ENCODE data around the gene THAP5. TPM values are rescaled to one million over a fixed set of nuclear protein-coding genes. Genes with fewer than 3 reads are reported as not detected.

Gene THAP5
- total RNA-seq, 1 donor from 2014 or later = 21.1 TPM

DNA sequence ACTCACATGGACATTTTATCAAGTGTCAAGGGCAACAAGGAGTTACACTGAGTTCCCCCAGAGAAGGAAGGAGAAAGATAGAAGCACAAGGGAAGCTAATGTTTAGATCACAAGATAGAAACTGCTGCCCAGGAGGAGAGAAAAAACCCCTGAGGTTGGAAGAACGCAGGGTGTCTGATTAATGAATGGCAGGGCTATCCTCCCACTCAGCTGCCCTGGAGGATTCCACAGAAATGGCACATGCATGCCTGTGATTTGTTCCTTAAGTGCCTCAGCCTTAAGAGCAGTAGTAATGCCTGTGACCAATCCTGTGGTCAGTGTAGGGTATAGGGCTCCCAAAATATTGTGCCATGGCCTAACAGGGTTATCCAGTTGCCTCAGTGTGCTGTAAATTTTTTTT, 20.4 kb upstream of the THAP5 start:
- no peak overlapping the region for H3K4me3 ChIP-seq (ENCODE audit: low read depth, low read length)
- H3K27me3 ChIP-seq (ENCODE audit: control insufficient read depth, insufficient read depth, low read length) = no peaks in the 10 kb centered on the region
- TF ChIP-seq, protein P1, sequence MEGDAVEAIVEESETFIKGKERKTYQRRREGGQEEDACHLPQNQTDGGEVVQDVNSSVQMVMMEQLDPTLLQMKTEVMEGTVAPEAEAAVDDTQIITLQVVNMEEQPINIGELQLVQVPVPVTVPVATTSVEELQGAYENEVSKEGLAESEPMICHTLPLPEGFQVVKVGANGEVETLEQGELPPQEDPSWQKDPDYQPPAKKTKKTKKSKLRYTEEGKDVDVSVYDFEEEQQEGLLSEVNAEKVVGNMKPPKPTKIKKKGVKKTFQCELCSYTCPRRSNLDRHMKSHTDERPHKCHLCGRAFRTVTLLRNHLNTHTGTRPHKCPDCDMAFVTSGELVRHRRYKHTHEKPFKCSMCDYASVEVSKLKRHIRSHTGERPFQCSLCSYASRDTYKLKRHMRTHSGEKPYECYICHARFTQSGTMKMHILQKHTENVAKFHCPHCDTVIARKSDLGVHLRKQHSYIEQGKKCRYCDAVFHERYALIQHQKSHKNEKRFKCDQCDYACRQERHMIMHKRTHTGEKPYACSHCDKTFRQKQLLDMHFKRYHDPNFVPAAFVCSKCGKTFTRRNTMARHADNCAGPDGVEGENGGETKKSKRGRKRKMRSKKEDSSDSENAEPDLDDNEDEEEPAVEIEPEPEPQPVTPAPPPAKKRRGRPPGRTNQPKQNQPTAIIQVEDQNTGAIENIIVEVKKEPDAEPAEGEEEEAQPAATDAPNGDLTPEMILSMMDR (IDR thresholded peaks at IDR 0.05; ENCODE audit: insufficient read depth, low read length, severe bottlenecking) = no peak
- DNase-seq (ENCODE audit: low read depth) (no peak), FAIRE-seq (no peak)
- no peaks in the 10 kb centered on the region for H3K36me3 ChIP-seq (ENCODE audit: control insufficient read depth, insufficient read depth, low read length)

DNA sequence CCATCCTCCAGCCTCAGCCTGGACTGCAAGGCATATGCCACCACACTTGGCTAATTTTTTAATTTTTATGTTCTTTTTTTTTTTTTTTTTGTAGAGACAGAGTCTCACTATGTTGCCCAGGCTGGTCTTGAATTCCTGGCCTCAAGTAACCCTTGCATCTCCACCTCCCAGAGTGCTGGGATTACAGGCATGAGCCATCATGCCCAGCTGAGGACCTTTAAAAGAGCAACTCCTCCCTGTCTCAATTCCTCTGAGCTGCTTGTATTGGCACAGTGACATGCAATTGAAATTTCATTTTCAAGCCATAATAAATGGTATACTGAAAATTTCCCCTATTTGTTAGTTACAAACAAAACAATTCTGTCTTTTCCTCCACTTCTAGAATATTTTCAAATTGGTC, 19.7 kb upstream of the THAP5 start:
- Histone ChIP-seq H3K27me3 (ENCODE audit: control insufficient read depth, insufficient read depth, low read length) (no peaks in the 10 kb centered on the region), H3K36me3 (ENCODE audit: control insufficient read depth, insufficient read depth, low read length) (no peaks in the 10 kb centered on the region), H3K4me3 (ENCODE audit: low read depth, low read length) (no peak overlapping the region)
- DNase-seq (ENCODE audit: low read depth) (peak; percentile 51), FAIRE-seq (no peak)
- TF ChIP-seq, protein P1 (IDR thresholded peaks at IDR 0.05; ENCODE audit: insufficient read depth, low read length, severe bottlenecking) = no peak

DNA sequence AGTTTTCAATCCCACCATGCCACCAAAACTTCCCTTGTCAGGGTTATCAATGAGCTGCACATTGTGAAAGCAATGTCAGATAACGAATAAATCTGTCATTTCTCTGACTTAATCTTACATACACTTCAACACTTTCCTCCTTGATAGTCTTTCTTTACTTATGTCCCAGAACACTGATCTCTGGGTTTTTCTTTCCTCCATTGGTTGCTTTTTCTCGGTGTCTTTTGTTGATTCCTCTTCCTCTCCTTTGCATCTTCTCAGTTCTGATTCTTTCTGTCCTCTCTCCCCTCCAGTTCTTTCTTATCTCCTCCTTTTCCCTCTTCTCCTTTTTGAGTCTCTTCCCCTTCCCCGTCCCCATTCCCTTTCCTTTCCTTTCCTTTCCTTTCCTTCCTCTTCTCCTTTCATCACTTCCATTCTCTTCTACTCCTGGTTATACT, 16.8 kb upstream of the THAP5 start:
- H3K36me3 ChIP-seq (ENCODE audit: control insufficient read depth, insufficient read depth, low read length) = no peaks in the 10 kb centered on the region
- TF ChIP-seq, protein P1 (IDR thresholded peaks at IDR 0.05; ENCODE audit: insufficient read depth, low read length, severe bottlenecking) = no peak
- H3K4me3 ChIP-seq (ENCODE audit: low read depth, low read length) = no peak overlapping the region
- DNase-seq (ENCODE audit: low read depth) (no peak), FAIRE-seq (no peak)
- no peaks in the 10 kb centered on the region for H3K27me3 ChIP-seq (ENCODE audit: control insufficient read depth, insufficient read depth, low read length)

DNA sequence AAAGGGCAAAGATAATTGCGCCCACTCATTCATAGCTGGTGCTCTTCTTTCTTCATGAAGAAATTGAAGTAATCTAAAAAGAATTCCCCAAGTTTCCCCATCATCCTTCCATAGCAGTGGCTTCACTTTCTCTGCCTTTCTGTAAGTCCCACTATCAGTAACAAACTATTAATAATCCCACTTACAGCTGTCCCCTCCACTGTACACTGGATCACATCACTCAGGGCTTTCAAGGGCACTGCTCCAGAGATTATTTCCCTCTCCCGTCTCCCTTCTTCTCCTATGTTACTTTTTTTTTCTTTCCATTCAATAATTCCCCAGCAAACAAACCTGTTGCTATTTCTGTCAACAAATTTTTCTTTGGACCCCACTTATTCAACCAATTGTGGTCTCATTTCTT, 16.3 kb upstream of the THAP5 start:
- Histone ChIP-seq H3K27me3 (ENCODE audit: control insufficient read depth, insufficient read depth, low read length) (no peaks in the 10 kb centered on the region), H3K4me3 (ENCODE audit: low read depth, low read length) (no peak overlapping the region), H3K36me3 (ENCODE audit: control insufficient read depth, insufficient read depth, low read length) (no peaks in the 10 kb centered on the region)
- no peak for DNase-seq (ENCODE audit: low read depth)
- FAIRE-seq = no peak
- TF ChIP-seq, protein P1 (IDR thresholded peaks at IDR 0.05; ENCODE audit: insufficient read depth, low read length, severe bottlenecking) = no peak

GRCh38 chr7:108584211-108584610, 14.7 kb upstream of the THAP5 start:
- TF ChIP-seq, protein P1 (IDR thresholded peaks at IDR 0.05; ENCODE audit: insufficient read depth, low read length, severe bottlenecking) = no peak
- DNase-seq (ENCODE audit: low read depth) (peak; percentile 49), FAIRE-seq (no peak)
- H3K36me3 ChIP-seq (ENCODE audit: control insufficient read depth, insufficient read depth, low read length) = no peaks in the 10 kb centered on the region
- no peaks in the 10 kb centered on the region for H3K27me3 ChIP-seq (ENCODE audit: control insufficient read depth, insufficient read depth, low read length)
- H3K4me3 ChIP-seq (ENCODE audit: low read depth, low read length) = no peak overlapping the region
